HG03469 (cell line): Measurements from ENCODE around the gene GPC4.

Experiments
- ATAC-seq: cut with Tn5 transposase; IDR thresholded peaks from one replicate; pipeline ENCODE4 v1.9.1; 2021; ENCODE audit warnings: mild to moderate bottlenecking, moderate library complexity, moderate number of reproducible peaks; ENCODE audit not compliant: unreplicated experiment

Gene GPC4

GRCh38 chrX:133415276-133416105, at the start of gene GPC4:
Gene GPC4 (minus strand): TSS chrX:133415489. CDS start chrX:133414965, 524 bp downstream.
- ATAC-seq, result no peak

- ATAC-seq, result no peak
Measured at GRCh38 chrX:133461231-133461630, 45.9 kb upstream of the GPC4 start.

GRCh38 chrX:133454924-133455323, 39.6 kb upstream of the GPC4 start:
- ATAC-seq, result no peak

GRCh38 chrX:133454491-133454914, 39.2 kb upstream of the GPC4 start:
- no peak for ATAC-seq

- ATAC-seq, result no peak
Measured at GRCh38 chrX:133448512-133449076, 33.3 kb upstream of the GPC4 start.

- ATAC-seq, result no peak
Measured at GRCh38 chrX:133444952-133445831, 29.9 kb upstream of the GPC4 start.

- ATAC-seq, result no peak
Measured at GRCh38 chrX:133444196-133444595, 28.9 kb upstream of the GPC4 start.

- ATAC-seq, result no peak
Measured at GRCh38 chrX:133440797-133441163, 25.5 kb upstream of the GPC4 start.

- ATAC-seq, result no peak
Measured at GRCh38 chrX:133440081-133440796, 24.9 kb upstream of the GPC4 start.

- ATAC-seq, result no peak
Measured at GRCh38 chrX:133437766-133438165, 22.5 kb upstream of the GPC4 start.

- ATAC-seq, result no peak
Measured at GRCh38 chrX:133437356-133437755, 22.1 kb upstream of the GPC4 start.

- ATAC-seq, result no peak
Measured at GRCh38 chrX:133435544-133436124, 20.3 kb upstream of the GPC4 start.

- no peak for ATAC-seq
Measured at GRCh38 chrX:133434197-133434820, 19.0 kb upstream of the GPC4 start.

- ATAC-seq, result no peak
Measured at GRCh38 chrX:133419911-133420310, 4.6 kb upstream of the GPC4 start.

- no peak for ATAC-seq
Measured at GRCh38 chrX:133418588-133418987, 3.3 kb upstream of the GPC4 start.

GRCh38 chrX:133417364-133417763, 2.1 kb upstream of the GPC4 start:
- ATAC-seq, result no peak

GRCh38 chrX:133414406-133415275, 648 bp downstream of the GPC4 start:
- ATAC-seq, result no peak

- no peak for ATAC-seq
Measured at GRCh38 chrX:133413218-133413925, 1.9 kb downstream of the GPC4 start.
